Testis (tissue), 2 donors: ENCODE results near the gene GNAS-AS1.

Experiments
- CTCF ChIP-seq, 3 experiments: fragments of 450-650 bp in 2 of 3; fragments of 200-600 bp in 1 of 3; sonication (generic) in 1 of 3; IDR thresholded peaks; one replicate each; pipeline ENCODE4 v1.5.1; 2016 to 2019; ENCODE audit warnings: antibody characterized with exemption in 3 of 3, mild to moderate bottlenecking in 2 of 3, moderate library complexity in 1 of 3
- POLR2A ChIP-seq: fragments of 450-650 bp; IDR thresholded peaks from one replicate; pipeline ENCODE4 v1.6.1; 2017; ENCODE audit warnings: antibody characterized with exemption, mild to moderate bottlenecking, moderate library complexity

GRCh38 chr20:58892141-58892931 lies 41.6 kb upstream of the GNAS-AS1 start:
- TF ChIP-seq POLR2A (no peak), CTCF (IDR thresholded peaks at IDR 0.05) (no peak)
